Fibroblast of lung (primary cell): Measurements from ENCODE around the gene FAM98C. TPM values are rescaled to one million over a fixed set of nuclear protein-coding genes. Genes with fewer than 3 reads are reported as not detected.
A peak's percentile ranks its signal among the peaks of the same experiment; 100 is the strongest.

Experiments
- DNase-seq, 2 donors: peaks; one replicate each; pipeline versions ENCODE4 v3.0.0 to v3.0.0-alpha.2; 2010; ENCODE audit warnings: low read depth in 2 of 2
- H2AFZ ChIP-seq: 2 replicates; pipeline ENCODE4 v1.5.1; 2012; ENCODE audit warnings: low read length, control low read depth, inconsistent platforms
- H3K27ac ChIP-seq: 2 replicates; pipeline ENCODE4 v1.5.1; 2011; ENCODE audit warnings: low read length, control low read depth; ENCODE audit not compliant: insufficient read depth
- H3K27me3 ChIP-seq: 2 replicates; pipeline ENCODE4 v1.5.1; 2011; ENCODE audit warnings: mild to moderate bottlenecking, low read length; ENCODE audit not compliant: control insufficient read depth, insufficient read depth
- H3K36me3 ChIP-seq: 2 replicates; pipeline ENCODE4 v1.5.1; 2011; ENCODE audit warnings: low read length; ENCODE audit not compliant: control insufficient read depth, insufficient read depth
- H3K4me1 ChIP-seq: 2 replicates; pipeline ENCODE4 v1.5.1; 2011; ENCODE audit warnings: low read length; ENCODE audit not compliant: control insufficient read depth, insufficient read depth; ENCODE audit errors: extremely low read depth
- H3K4me2 ChIP-seq: 2 replicates; pipeline ENCODE4 v1.5.1; 2011; ENCODE audit warnings: low read length, control low read depth; ENCODE audit not compliant: insufficient read depth; ENCODE audit errors: extremely low read depth
- H3K4me3 ChIP-seq, 4 experiments: fragments of 200-600 bp in 1 of 4; sonication (generic) in 1 of 4; replicated peaks in 1 of 4; 2 replicates each; pipeline ENCODE4 v1.5.1; 2011 to 2016; ENCODE audit warnings: low read length in 4 of 4, low read depth in 3 of 4, mild to moderate bottlenecking in 3 of 4, control low read depth in 2 of 4, inconsistent platforms in 1 of 4, mixed read lengths in 1 of 4; ENCODE audit not compliant: insufficient read depth in 1 of 4; ENCODE audit errors: control extremely low read depth in 1 of 4
- H3K79me2 ChIP-seq: 2 replicates; pipeline ENCODE4 v1.5.1; 2012; ENCODE audit warnings: mild to moderate bottlenecking, low read length, inconsistent platforms; ENCODE audit not compliant: control insufficient read depth, insufficient read depth
- H3K9ac ChIP-seq: 2 replicates; pipeline ENCODE4 v1.5.1; 2011; ENCODE audit warnings: mild to moderate bottlenecking, low read length, control low read depth; ENCODE audit not compliant: insufficient read depth
- H3K9me3 ChIP-seq: 2 replicates; pipeline ENCODE4 v1.5.1; 2012; ENCODE audit warnings: low read depth, low read length; ENCODE audit not compliant: control insufficient read depth, insufficient read depth
- H4K20me1 ChIP-seq: 2 replicates; pipeline ENCODE4 v1.5.1; 2011; ENCODE audit warnings: low read length; ENCODE audit not compliant: control insufficient read depth, insufficient read depth; ENCODE audit errors: extremely low read depth
- CTCF ChIP-seq, 2 donors: IDR thresholded peaks in 1 of 2; conservative IDR thresholded peaks in 1 of 2; 1 replicate in 1 of 2; 2 replicates in 1 of 2; pipeline ENCODE4 v1.5.1; 2011 to 2012; ENCODE audit warnings: low read length in 2 of 2, control low read depth in 1 of 2, inconsistent platforms in 1 of 2, low read depth in 1 of 2, mild to moderate bottlenecking in 1 of 2
- EZH2 ChIP-seq: IDR thresholded peaks from 2 replicates; pipeline ENCODE4 v1.5.1; 2012; ENCODE audit warnings: low read length, control low read depth, mild to moderate bottlenecking; ENCODE audit errors: missing control alignments
- polyA plus RNA-seq, 2 donors: library from polyadenylated mRNA; depleted of rRNA in 1 of 2; stranded (reverse) in 1 of 2; unstranded in 1 of 2; fragments of >200 nt; gene quantifications; 2 replicates each; pipeline ENCODE4 v1.2.1, GENCODE V29; 2011 to 2012; ENCODE audit warnings: missing spikeins in 1 of 2
- total RNA-seq: library from RNA; depleted of rRNA; stranded (reverse); fragments of >200 nt; gene quantifications from 2 replicates; pipeline ENCODE4 v1.2.1, GENCODE V29; 2014

The FAM98C gene
- total and polyA plus RNA-seq, 2 donors (not counting 1 experiment from before 2014, with no cell fraction given) = 4.5 to 10.6 TPM

GRCh38 chr19:38371081-38371480 is 31.8 kb upstream of the FAM98C start:
- Histone ChIP-seq H3K4me3 (no peak overlapping the region), H3K79me2 (peaks cover 13% of the 10 kb centered on the region), H3K27me3 (peaks cover 11% of the 10 kb centered on the region), H3K36me3 (no peaks in the 10 kb centered on the region), H3K9me3 (no peaks in the 10 kb centered on the region), H3K4me2 (no peak overlapping the region), H3K9ac (no peak overlapping the region), H4K20me1 (no peaks in the 10 kb centered on the region), H3K27ac (no peak overlapping the region), H2AFZ (no peak overlapping the region), H3K4me1 (peaks cover 1% of the 10 kb centered on the region)
- DNase-seq = no peak
- no peak for TF ChIP-seq EZH2
- TF ChIP-seq CTCF (conservative IDR thresholded peaks at IDR 0.05 in 1 of 2, IDR thresholded peaks at IDR 0.05 in 1 of 2; ENCODE audit: low read depth in 1 of 2, low read length in 2 of 2) = no peak

GRCh38 chr19:38373907-38374331 is 29.0 kb upstream of the FAM98C start:
- H4K20me1 ChIP-seq = no peaks in the 10 kb centered on the region
- TF ChIP-seq CTCF (conservative IDR thresholded peaks at IDR 0.05 in 1 of 2, IDR thresholded peaks at IDR 0.05 in 1 of 2; ENCODE audit: low read depth in 1 of 2, low read length in 2 of 2) (no peak), EZH2 (no peak)
- DNase-seq = no peak

GRCh38 chr19:38374332-38375097 is 28.4 kb upstream of the FAM98C start, which contains the start of gene PSMD8:
Gene PSMD8, plus strand, starts transcription at chr19:38374571. Its CDS starts 31 bp downstream, at chr19:38374602.
- TF ChIP-seq EZH2 (no peak), CTCF (conservative IDR thresholded peaks at IDR 0.05 in 1 of 2, IDR thresholded peaks at IDR 0.05 in 1 of 2; ENCODE audit: low read depth in 1 of 2, low read length in 2 of 2) (peak in 1 of 2 donors; percentile 4)
- Histone ChIP-seq H3K27ac (peak within 1 kb of the TSS; percentile 90), H3K27me3 (peaks cover 6% of the 10 kb centered on the region), H4K20me1 (no peaks in the 10 kb centered on the region), H3K36me3 (peaks cover 10% of the 10 kb centered on the region), H3K9me3 (no peaks in the 10 kb centered on the region), H3K4me3 (peak within 1 kb of the TSS; percentile 78 to 94 (median 87)), H2AFZ (peak within 1 kb of the TSS; percentile 96), H3K79me2 (peaks cover 34% of the 10 kb centered on the region), H3K9ac (peak within 1 kb of the TSS; percentile 83), H3K4me1 (peaks cover 7% of the 10 kb centered on the region), H3K4me2 (peak within 1 kb of the TSS; percentile 89)
- DNase-seq = peak; percentile 97 to 98

More at GRCh38 chr19:38373907-38374331, 29.0 kb upstream of the FAM98C start:
- no peak overlapping the region for H3K9ac ChIP-seq
- H3K9me3 ChIP-seq = no peaks in the 10 kb centered on the region
- H3K4me1 ChIP-seq = peaks cover 7% of the 10 kb centered on the region
- peaks cover 7% of the 10 kb centered on the region for H3K27me3 ChIP-seq
- H3K4me2 ChIP-seq = peak overlapping the region; percentile 89
- H2AFZ ChIP-seq = peak overlapping the region; percentile 96
- H3K27ac ChIP-seq = peak overlapping the region; percentile 74
- peak overlapping the region; percentile 25 to 94 (median 52) for H3K4me3 ChIP-seq
- H3K36me3 ChIP-seq = peaks cover 5% of the 10 kb centered on the region
- H3K79me2 ChIP-seq = peaks cover 31% of the 10 kb centered on the region
